ENCODE data around the gene SURF4. TPM values are rescaled to one million over a fixed set of nuclear protein-coding genes. Genes with fewer than 3 reads are reported as not detected.
A peak's percentile ranks its signal among the peaks of the same experiment; 100 is the strongest.

Gene SURF4
- total and polyA plus RNA-seq, 2 of the 13 experiments (the other 11 are each of a cell fraction or from before 2014, with no cell fraction given) = 220 to 265 TPM

DNA sequence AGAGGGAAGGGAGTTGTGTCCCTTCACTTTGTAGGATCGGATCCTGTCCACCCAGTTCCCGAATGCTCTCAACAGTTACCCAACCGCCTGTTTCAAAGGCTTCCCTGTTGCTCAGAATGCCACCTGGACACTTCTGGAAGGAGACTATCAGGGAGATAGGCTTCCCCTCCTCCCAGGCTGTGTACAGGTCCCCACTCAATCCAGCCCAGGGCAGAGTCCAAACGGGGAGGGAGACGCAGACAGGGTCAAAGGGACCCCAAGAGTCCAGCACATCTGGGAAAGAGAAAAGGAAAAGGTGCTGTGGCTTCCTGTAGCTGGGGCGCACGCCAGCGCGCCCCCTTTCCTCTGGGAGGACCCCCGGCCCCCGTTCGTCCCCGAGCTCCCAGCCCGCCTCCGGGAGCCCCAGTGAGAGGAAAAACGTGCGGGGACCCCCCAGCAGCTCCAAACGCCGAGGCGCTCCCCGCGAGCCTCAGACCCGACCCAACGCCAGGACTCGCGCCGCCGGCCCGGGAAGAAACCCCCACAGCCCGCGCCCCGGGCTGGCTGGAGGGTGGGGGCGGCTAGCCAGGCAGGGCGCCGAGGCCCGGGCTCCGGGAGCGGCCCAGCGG, 640 bp downstream of the SURF4 start (continued):
- TF ChIP-seq, protein P1, sequence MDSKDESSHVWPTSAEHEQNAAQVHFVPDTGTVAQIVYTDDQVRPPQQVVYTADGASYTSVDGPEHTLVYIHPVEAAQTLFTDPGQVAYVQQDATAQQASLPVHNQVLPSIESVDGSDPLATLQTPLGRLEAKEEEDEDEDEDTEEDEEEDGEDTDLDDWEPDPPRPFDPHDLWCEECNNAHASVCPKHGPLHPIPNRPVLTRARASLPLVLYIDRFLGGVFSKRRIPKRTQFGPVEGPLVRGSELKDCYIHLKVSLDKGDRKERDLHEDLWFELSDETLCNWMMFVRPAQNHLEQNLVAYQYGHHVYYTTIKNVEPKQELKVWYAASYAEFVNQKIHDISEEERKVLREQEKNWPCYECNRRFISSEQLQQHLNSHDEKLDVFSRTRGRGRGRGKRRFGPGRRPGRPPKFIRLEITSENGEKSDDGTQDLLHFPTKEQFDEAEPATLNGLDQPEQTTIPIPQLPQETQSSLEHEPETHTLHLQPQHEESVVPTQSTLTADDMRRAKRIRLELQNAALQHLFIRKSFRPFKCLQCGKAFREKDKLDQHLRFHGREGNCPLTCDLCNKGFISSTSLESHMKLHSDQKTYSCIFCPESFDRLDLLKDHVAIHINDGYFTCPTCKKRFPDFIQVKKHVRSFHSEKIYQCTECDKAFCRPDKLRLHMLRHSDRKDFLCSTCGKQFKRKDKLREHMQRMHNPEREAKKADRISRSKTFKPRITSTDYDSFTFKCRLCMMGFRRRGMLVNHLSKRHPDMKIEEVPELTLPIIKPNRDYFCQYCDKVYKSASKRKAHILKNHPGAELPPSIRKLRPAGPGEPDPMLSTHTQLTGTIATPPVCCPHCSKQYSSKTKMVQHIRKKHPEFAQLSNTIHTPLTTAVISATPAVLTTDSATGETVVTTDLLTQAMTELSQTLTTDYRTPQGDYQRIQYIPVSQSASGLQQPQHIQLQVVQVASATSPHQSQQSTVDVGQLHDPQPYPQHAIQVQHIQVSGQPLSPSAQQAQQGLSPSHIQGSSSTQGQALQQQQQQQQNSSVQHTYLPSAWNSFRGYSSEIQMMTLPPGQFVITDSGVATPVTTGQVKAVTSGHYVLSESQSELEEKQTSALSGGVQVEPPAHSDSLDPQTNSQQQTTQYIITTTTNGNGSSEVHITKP (CRISPR knock-in tag; IDR thresholded peaks at IDR 0.05; ENCODE audit: low read depth) = no peak
- TF ChIP-seq, protein P2, sequence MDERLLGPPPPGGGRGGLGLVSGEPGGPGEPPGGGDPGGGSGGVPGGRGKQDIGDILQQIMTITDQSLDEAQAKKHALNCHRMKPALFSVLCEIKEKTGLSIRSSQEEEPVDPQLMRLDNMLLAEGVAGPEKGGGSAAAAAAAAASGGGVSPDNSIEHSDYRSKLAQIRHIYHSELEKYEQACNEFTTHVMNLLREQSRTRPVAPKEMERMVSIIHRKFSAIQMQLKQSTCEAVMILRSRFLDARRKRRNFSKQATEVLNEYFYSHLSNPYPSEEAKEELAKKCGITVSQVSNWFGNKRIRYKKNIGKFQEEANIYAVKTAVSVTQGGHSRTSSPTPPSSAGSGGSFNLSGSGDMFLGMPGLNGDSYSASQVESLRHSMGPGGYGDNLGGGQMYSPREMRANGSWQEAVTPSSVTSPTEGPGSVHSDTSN (CRISPR knock-in tag; IDR thresholded peaks at IDR 0.05) = no peak
- TF ChIP-seq ZNF629 (CRISPR knock-in tag; conservative IDR thresholded peaks at IDR 0.05) (no peak), ATF1 (CRISPR knock-in tag; IDR thresholded peaks at IDR 0.05) (no peak), FOXM1 (CRISPR knock-in tag; IDR thresholded peaks at IDR 0.05) (no peak), HOXA9 (CRISPR knock-in tag; IDR thresholded peaks at IDR 0.05; ENCODE audit: borderline replicate concordance) (no peak), SMARCC2 (IDR thresholded peaks at IDR 0.05) (no peak), HNF4G (IDR thresholded peaks at IDR 0.05; ENCODE audit: borderline replicate concordance, low read depth, low read length) (peak; percentile 86), HNF4G (CRISPR knock-in tag; IDR thresholded peaks at IDR 0.05; ENCODE audit: borderline replicate concordance, low read depth) (no peak), ELF1 (CRISPR knock-in tag; IDR thresholded peaks at IDR 0.05) (peak; percentile 62; the same call in 1 of the 2 replicates), ZNF569 (CRISPR knock-in tag; IDR thresholded peaks at IDR 0.05; ENCODE audit: borderline replicate concordance) (no peak), NR2F6 (IDR thresholded peaks at IDR 0.05) (no peak), NR2F6 (CRISPR knock-in tag; IDR thresholded peaks at IDR 0.05) (0 out of 2 replicates have a peak, but pooled peaks have one; percentile 9), CC2D1A (CRISPR knock-in tag; IDR thresholded peaks at IDR 0.05) (no peak), MTA1 (CRISPR knock-in tag; IDR thresholded peaks at IDR 0.05; ENCODE audit: borderline replicate concordance) (no peak), ZNF737 (CRISPR knock-in tag; IDR thresholded peaks at IDR 0.05; ENCODE audit: borderline replicate concordance) (no peak), SMAD9 (CRISPR knock-in tag; IDR thresholded peaks at IDR 0.05) (no peak)
- TF ChIP-seq, protein P3, sequence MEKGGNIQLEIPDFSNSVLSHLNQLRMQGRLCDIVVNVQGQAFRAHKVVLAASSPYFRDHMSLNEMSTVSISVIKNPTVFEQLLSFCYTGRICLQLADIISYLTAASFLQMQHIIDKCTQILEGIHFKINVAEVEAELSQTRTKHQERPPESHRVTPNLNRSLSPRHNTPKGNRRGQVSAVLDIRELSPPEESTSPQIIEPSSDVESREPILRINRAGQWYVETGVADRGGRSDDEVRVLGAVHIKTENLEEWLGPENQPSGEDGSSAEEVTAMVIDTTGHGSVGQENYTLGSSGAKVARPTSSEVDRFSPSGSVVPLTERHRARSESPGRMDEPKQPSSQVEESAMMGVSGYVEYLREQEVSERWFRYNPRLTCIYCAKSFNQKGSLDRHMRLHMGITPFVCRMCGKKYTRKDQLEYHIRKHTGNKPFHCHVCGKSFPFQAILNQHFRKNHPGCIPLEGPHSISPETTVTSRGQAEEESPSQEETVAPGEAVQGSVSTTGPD (CRISPR knock-in tag; IDR thresholded peaks at IDR 0.05) = no peak
- TF ChIP-seq, protein P4, sequence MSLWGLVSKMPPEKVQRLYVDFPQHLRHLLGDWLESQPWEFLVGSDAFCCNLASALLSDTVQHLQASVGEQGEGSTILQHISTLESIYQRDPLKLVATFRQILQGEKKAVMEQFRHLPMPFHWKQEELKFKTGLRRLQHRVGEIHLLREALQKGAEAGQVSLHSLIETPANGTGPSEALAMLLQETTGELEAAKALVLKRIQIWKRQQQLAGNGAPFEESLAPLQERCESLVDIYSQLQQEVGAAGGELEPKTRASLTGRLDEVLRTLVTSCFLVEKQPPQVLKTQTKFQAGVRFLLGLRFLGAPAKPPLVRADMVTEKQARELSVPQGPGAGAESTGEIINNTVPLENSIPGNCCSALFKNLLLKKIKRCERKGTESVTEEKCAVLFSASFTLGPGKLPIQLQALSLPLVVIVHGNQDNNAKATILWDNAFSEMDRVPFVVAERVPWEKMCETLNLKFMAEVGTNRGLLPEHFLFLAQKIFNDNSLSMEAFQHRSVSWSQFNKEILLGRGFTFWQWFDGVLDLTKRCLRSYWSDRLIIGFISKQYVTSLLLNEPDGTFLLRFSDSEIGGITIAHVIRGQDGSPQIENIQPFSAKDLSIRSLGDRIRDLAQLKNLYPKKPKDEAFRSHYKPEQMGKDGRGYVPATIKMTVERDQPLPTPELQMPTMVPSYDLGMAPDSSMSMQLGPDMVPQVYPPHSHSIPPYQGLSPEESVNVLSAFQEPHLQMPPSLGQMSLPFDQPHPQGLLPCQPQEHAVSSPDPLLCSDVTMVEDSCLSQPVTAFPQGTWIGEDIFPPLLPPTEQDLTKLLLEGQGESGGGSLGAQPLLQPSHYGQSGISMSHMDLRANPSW (CRISPR knock-in tag; IDR thresholded peaks at IDR 0.05; ENCODE audit: borderline replicate concordance) = no peak
- TF ChIP-seq, protein P5, sequence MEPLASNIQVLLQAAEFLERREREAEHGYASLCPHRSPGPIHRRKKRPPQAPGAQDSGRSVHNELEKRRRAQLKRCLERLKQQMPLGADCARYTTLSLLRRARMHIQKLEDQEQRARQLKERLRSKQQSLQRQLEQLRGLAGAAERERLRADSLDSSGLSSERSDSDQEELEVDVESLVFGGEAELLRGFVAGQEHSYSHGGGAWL (CRISPR knock-in tag; IDR thresholded peaks at IDR 0.05) = no peak
